Fibroblast of lung (primary cell): ENCODE measurements around the gene LSAMP. TPM values are rescaled to one million over a fixed set of nuclear protein-coding genes. Genes with fewer than 3 reads are reported as not detected.

Experiments
- DNase-seq, 2 donors: peaks; one replicate each; pipeline versions ENCODE4 v3.0.0 to v3.0.0-alpha.2; 2010; ENCODE audit warnings: low read depth in 2 of 2
- H2AFZ ChIP-seq: 2 replicates; pipeline ENCODE4 v1.5.1; 2012; ENCODE audit warnings: low read length, control low read depth, inconsistent platforms
- H3K27ac ChIP-seq: 2 replicates; pipeline ENCODE4 v1.5.1; 2011; ENCODE audit warnings: low read length, control low read depth; ENCODE audit not compliant: insufficient read depth
- H3K27me3 ChIP-seq: 2 replicates; pipeline ENCODE4 v1.5.1; 2011; ENCODE audit warnings: mild to moderate bottlenecking, low read length; ENCODE audit not compliant: control insufficient read depth, insufficient read depth
- H3K36me3 ChIP-seq: 2 replicates; pipeline ENCODE4 v1.5.1; 2011; ENCODE audit warnings: low read length; ENCODE audit not compliant: control insufficient read depth, insufficient read depth
- H3K4me1 ChIP-seq: 2 replicates; pipeline ENCODE4 v1.5.1; 2011; ENCODE audit warnings: low read length; ENCODE audit not compliant: control insufficient read depth, insufficient read depth; ENCODE audit errors: extremely low read depth
- H3K4me2 ChIP-seq: 2 replicates; pipeline ENCODE4 v1.5.1; 2011; ENCODE audit warnings: low read length, control low read depth; ENCODE audit not compliant: insufficient read depth; ENCODE audit errors: extremely low read depth
- H3K4me3 ChIP-seq, 4 experiments: fragments of 200-600 bp in 1 of 4; sonication (generic) in 1 of 4; replicated peaks in 1 of 4; 2 replicates each; pipeline ENCODE4 v1.5.1; 2011 to 2016; ENCODE audit warnings: low read length in 4 of 4, low read depth in 3 of 4, mild to moderate bottlenecking in 3 of 4, control low read depth in 2 of 4, inconsistent platforms in 1 of 4, mixed read lengths in 1 of 4; ENCODE audit not compliant: insufficient read depth in 1 of 4; ENCODE audit errors: control extremely low read depth in 1 of 4
- H3K79me2 ChIP-seq: 2 replicates; pipeline ENCODE4 v1.5.1; 2012; ENCODE audit warnings: mild to moderate bottlenecking, low read length, inconsistent platforms; ENCODE audit not compliant: control insufficient read depth, insufficient read depth
- H3K9ac ChIP-seq: 2 replicates; pipeline ENCODE4 v1.5.1; 2011; ENCODE audit warnings: mild to moderate bottlenecking, low read length, control low read depth; ENCODE audit not compliant: insufficient read depth
- H3K9me3 ChIP-seq: 2 replicates; pipeline ENCODE4 v1.5.1; 2012; ENCODE audit warnings: low read depth, low read length; ENCODE audit not compliant: control insufficient read depth, insufficient read depth
- H4K20me1 ChIP-seq: 2 replicates; pipeline ENCODE4 v1.5.1; 2011; ENCODE audit warnings: low read length; ENCODE audit not compliant: control insufficient read depth, insufficient read depth; ENCODE audit errors: extremely low read depth
- EZH2 ChIP-seq: IDR thresholded peaks from 2 replicates; pipeline ENCODE4 v1.5.1; 2012; ENCODE audit warnings: low read length, control low read depth, mild to moderate bottlenecking; ENCODE audit errors: missing control alignments
- polyA plus RNA-seq, 2 donors: library from polyadenylated mRNA; depleted of rRNA in 1 of 2; stranded (reverse) in 1 of 2; unstranded in 1 of 2; fragments of >200 nt; gene quantifications; 2 replicates each; pipeline ENCODE4 v1.2.1, GENCODE V29; 2011 to 2012; ENCODE audit warnings: missing spikeins in 1 of 2
- total RNA-seq: library from RNA; depleted of rRNA; stranded (reverse); fragments of >200 nt; gene quantifications from 2 replicates; pipeline ENCODE4 v1.2.1, GENCODE V29; 2014
- TF ChIP-seq, protein P1 (sequence below), 2 donors: IDR thresholded peaks in 1 of 2; conservative IDR thresholded peaks in 1 of 2; 1 replicate in 1 of 2; 2 replicates in 1 of 2; pipeline ENCODE4 v1.5.1; 2011 to 2012; ENCODE audit warnings: low read length in 2 of 2, control low read depth in 1 of 2, inconsistent platforms in 1 of 2, low read depth in 1 of 2, mild to moderate bottlenecking in 1 of 2

Gene LSAMP
- total and polyA plus RNA-seq, 2 donors (not counting 1 experiment from before 2014, with no cell fraction given): 4.8 to 5.9 TPM

DNA sequence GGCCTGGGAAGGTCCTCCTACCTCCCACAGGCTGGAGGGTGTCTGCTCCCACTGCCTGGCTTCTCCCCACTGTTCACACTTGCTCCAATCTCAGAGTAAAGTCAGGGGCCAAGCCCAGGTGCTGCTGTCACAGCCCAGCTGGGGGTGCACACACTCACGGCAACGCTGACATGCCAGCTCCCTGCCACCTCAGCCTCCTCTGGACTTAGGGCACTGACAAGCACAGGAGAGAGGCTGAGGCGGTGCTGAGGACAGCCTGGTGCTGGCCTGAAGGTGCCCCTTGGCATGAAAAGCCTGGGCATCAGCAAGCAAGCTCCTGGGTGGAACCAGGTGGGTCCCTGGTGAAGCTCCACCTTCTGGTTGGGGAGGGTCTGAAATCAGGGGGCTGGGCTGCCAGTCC is 53.0 kb downstream of the LSAMP start:
- no peak for TF ChIP-seq EZH2
- TF ChIP-seq, protein P1, sequence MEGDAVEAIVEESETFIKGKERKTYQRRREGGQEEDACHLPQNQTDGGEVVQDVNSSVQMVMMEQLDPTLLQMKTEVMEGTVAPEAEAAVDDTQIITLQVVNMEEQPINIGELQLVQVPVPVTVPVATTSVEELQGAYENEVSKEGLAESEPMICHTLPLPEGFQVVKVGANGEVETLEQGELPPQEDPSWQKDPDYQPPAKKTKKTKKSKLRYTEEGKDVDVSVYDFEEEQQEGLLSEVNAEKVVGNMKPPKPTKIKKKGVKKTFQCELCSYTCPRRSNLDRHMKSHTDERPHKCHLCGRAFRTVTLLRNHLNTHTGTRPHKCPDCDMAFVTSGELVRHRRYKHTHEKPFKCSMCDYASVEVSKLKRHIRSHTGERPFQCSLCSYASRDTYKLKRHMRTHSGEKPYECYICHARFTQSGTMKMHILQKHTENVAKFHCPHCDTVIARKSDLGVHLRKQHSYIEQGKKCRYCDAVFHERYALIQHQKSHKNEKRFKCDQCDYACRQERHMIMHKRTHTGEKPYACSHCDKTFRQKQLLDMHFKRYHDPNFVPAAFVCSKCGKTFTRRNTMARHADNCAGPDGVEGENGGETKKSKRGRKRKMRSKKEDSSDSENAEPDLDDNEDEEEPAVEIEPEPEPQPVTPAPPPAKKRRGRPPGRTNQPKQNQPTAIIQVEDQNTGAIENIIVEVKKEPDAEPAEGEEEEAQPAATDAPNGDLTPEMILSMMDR (conservative IDR thresholded peaks at IDR 0.05 in 1 of 2, IDR thresholded peaks at IDR 0.05 in 1 of 2; ENCODE audit: low read depth in 1 of 2, low read length in 2 of 2): no peak
- no peak overlapping the region for H3K27ac ChIP-seq
- no peaks in the 10 kb centered on the region for H3K27me3 ChIP-seq
- H3K9me3 ChIP-seq: no peaks in the 10 kb centered on the region
- no peak for DNase-seq
- H2AFZ ChIP-seq: no peak overlapping the region
- H3K4me2 ChIP-seq: no peak overlapping the region
- H3K4me1 ChIP-seq: no peaks in the 10 kb centered on the region
- no peak overlapping the region for H3K9ac ChIP-seq
- H4K20me1 ChIP-seq: no peaks in the 10 kb centered on the region
- no peak overlapping the region for H3K4me3 ChIP-seq
- H3K79me2 ChIP-seq: no peaks in the 10 kb centered on the region
- H3K36me3 ChIP-seq: no peaks in the 10 kb centered on the region

DNA sequence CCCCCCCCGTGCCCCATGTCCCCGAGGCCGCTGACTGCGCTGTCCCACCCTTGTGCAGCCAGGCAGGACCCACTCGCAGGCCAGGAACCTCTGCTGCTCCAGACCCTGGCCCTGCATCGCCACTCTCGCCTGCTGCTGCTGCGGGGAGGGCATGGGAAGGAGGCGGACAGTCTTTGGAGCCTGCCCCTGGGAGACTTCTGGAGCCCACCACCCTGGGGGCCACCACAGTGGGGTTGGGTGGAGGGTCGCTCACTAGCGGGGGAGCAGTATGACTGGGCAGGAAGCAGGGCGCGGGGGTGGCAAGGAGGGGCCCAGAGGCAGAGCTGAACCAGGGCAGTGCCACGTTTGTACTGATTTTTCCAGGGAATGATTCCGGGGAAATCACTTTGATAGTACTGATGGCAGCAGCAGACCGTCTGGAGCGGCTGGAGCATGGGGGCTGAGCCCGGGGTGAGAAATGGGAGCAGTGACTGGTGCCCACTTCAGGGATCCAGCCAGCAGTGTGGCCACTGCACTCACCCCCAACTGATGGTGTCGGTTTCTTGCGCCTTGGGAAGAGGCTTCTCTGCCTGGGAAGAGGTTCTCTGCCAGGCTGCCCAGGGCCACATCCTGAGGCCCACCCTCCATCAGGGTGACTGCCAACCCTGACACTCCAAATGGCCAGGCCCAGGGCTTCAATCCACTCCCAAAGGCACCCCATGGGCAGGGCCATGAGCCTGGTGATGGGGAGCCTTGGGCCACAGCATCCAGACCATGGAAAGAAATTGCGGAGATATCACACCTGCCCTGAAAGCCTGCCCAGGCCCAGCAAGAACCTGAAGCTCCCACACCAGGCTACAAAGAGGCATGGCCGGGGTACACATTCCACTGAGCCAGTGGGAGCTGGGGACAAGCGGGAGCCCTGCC is 53.7 kb downstream of the LSAMP start:
- Histone ChIP-seq H4K20me1 (no peaks in the 10 kb centered on the region), H3K4me3 (no peak overlapping the region), H3K79me2 (no peaks in the 10 kb centered on the region), H3K4me1 (no peaks in the 10 kb centered on the region), H3K36me3 (no peaks in the 10 kb centered on the region), H3K9me3 (no peaks in the 10 kb centered on the region), H3K4me2 (no peak overlapping the region), H2AFZ (no peak overlapping the region), H3K27me3 (no peaks in the 10 kb centered on the region), H3K9ac (no peak overlapping the region), H3K27ac (no peak overlapping the region)
- no peak for DNase-seq
- TF ChIP-seq, protein P1 (conservative IDR thresholded peaks at IDR 0.05 in 1 of 2, IDR thresholded peaks at IDR 0.05 in 1 of 2; ENCODE audit: low read depth in 1 of 2, low read length in 2 of 2): no peak
- no peak for TF ChIP-seq EZH2

DNA sequence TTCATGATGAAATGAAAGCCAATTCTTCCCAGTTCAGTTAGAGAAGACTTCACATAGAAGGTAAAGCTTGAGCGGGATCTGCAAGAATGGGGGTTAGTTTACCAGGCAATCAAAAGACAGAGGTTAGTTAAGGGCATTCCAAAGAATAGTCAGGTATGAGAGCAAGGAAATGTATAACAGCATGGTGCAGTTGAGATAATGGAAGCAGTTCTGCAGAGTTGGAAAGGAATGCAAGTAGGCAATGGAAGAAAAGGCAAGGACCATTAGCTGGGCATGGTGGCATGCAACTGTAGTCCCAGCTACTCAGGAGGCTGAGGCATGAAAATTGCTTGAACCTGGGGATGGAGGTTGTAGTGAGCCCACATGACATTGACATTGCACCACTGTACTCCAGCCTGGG is 55.0 kb downstream of the LSAMP start:
- Histone ChIP-seq H3K27ac (no peak overlapping the region), H4K20me1 (no peaks in the 10 kb centered on the region), H3K9ac (no peak overlapping the region), H2AFZ (no peak overlapping the region), H3K36me3 (no peaks in the 10 kb centered on the region), H3K4me2 (no peak overlapping the region), H3K4me3 (no peak overlapping the region), H3K9me3 (no peaks in the 10 kb centered on the region), H3K79me2 (no peaks in the 10 kb centered on the region), H3K27me3 (no peaks in the 10 kb centered on the region), H3K4me1 (no peaks in the 10 kb centered on the region)
- no peak for DNase-seq
- TF ChIP-seq, protein P1 (conservative IDR thresholded peaks at IDR 0.05 in 1 of 2, IDR thresholded peaks at IDR 0.05 in 1 of 2; ENCODE audit: low read depth in 1 of 2, low read length in 2 of 2): no peak
- TF ChIP-seq EZH2: no peak
